Lower lobe of right lung (tissue), 2 donors: ENCODE results near the gene GAS7. TPM values are rescaled to one million over a fixed set of nuclear protein-coding genes. Genes with fewer than 3 reads are reported as not detected.
"Not testable (repeated sequence)": the region's sequence is repeated elsewhere in the genome, so short reads cannot be mapped to it uniquely, and the experiment has no call there.

Source experiments
- ATAC-seq, 2 donors: fragments of 200-7000 bp; cut with Tn5 transposase; one replicate each; pipeline ENCODE4 v1.9.1; 2020 to 2022; ENCODE audit warnings: mild to moderate bottlenecking in 2 of 2, moderate library complexity in 2 of 2
- DNase-seq: peaks from one replicate; pipeline ENCODE4 v3.0.0-alpha.2; 2020
- H3K27ac ChIP-seq: fragments of 200-600 bp; one replicate; pipeline ENCODE4 v1.8.0; 2022
- H3K27me3 ChIP-seq: fragments of 200-600 bp; one replicate; pipeline ENCODE4 v1.8.0; 2022; ENCODE audit warnings: low read depth
- H3K36me3 ChIP-seq: fragments of 200-600 bp; one replicate; pipeline ENCODE4 v1.8.0; 2022; ENCODE audit warnings: mild to moderate bottlenecking
- H3K4me1 ChIP-seq: fragments of 200-600 bp; one replicate; pipeline ENCODE4 v1.8.0; 2022
- H3K4me3 ChIP-seq: fragments of 200-600 bp; one replicate; pipeline ENCODE4 v1.8.0; 2022; ENCODE audit warnings: mild to moderate bottlenecking
- H3K9me3 ChIP-seq: fragments of 200-600 bp; one replicate; pipeline ENCODE4 v1.8.0; 2022
- intact Hi-C: fragments of 100-400 bp; cut with DNase I; formaldehyde crosslinking; loops from one replicate; pipeline ENCODE4 v1.11.0; 2022
- total RNA-seq: library from RNA; stranded (reverse); fragmentation: NEBNext Ultra II Directional; extraction: Animal tissue kit (Norgen Biotek cat#: 25700); gene quantifications from one replicate; pipeline ENCODE4 v1.2.1, GENCODE V29; 2021
- TF ChIP-seq, protein P1 (sequence below): fragments of 200-600 bp; IDR thresholded peaks from one replicate; pipeline ENCODE4 v1.8.0; 2022; ENCODE audit warnings: antibody characterized with exemption, mild to moderate bottlenecking
- donor health status: DM: no; HTN: yes; CAD: no; lungs with severe emphysema.

GAS7 gene
- total RNA-seq, 1 donor from 2014 or later, result 54.1 TPM

DNA sequence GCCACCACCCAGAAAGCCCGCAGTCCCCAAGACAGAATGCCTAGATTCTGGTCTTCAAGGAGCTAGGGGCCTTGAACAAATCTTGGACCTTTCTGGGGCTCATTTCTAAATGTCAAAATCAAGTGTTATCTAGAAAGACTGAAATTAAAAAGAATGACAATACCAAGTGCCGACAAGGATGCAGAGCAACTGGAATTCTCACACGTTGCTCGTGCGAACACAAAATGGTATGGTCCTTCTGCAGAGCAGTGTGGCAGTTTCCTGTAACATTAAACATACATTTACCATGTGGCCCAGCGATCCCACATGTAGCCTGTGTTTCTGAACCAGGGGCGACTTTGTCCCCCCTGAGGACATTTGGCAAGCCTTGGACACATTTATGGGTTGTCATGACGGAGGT is 137.9 kb downstream of the GAS7 start:
- ATAC-seq, result no peak
- H3K27ac ChIP-seq, result peak overlapping the region; percentile 18
- no peak for DNase-seq
- TF ChIP-seq, protein P1, sequence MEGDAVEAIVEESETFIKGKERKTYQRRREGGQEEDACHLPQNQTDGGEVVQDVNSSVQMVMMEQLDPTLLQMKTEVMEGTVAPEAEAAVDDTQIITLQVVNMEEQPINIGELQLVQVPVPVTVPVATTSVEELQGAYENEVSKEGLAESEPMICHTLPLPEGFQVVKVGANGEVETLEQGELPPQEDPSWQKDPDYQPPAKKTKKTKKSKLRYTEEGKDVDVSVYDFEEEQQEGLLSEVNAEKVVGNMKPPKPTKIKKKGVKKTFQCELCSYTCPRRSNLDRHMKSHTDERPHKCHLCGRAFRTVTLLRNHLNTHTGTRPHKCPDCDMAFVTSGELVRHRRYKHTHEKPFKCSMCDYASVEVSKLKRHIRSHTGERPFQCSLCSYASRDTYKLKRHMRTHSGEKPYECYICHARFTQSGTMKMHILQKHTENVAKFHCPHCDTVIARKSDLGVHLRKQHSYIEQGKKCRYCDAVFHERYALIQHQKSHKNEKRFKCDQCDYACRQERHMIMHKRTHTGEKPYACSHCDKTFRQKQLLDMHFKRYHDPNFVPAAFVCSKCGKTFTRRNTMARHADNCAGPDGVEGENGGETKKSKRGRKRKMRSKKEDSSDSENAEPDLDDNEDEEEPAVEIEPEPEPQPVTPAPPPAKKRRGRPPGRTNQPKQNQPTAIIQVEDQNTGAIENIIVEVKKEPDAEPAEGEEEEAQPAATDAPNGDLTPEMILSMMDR, result no peak
- peaks cover 24% of the 10 kb centered on the region for H3K4me1 ChIP-seq
- intact Hi-C loops, result no loop called here
- peaks cover 4% of the 10 kb centered on the region for H3K27me3 ChIP-seq
- H3K9me3 ChIP-seq, result peaks cover 4% of the 10 kb centered on the region
- no peak overlapping the region for H3K4me3 ChIP-seq
- no peaks in the 10 kb centered on the region for H3K36me3 ChIP-seq

- intact Hi-C loops, result no loop called here
- H3K4me1 ChIP-seq, result peaks cover 24% of the 10 kb centered on the region
- peaks cover 4% of the 10 kb centered on the region for H3K27me3 ChIP-seq
- peak in 1 of 2 donors; percentile 49 for ATAC-seq
- H3K36me3 ChIP-seq, result no peaks in the 10 kb centered on the region
- H3K9me3 ChIP-seq, result no peaks in the 10 kb centered on the region
- no peak overlapping the region for H3K27ac ChIP-seq
- TF ChIP-seq, protein P1, result no peak
- DNase-seq, result no peak
- H3K4me3 ChIP-seq, result no peak overlapping the region
Measured at GRCh38 chr17:10059684-10060211, 138.7 kb downstream of the GAS7 start.

- Histone ChIP-seq H3K4me3 (no peak overlapping the region), H3K27ac (no peak overlapping the region), H3K4me1 (peaks cover 24% of the 10 kb centered on the region), H3K27me3 (peaks cover 4% of the 10 kb centered on the region), H3K36me3 (no peaks in the 10 kb centered on the region), H3K9me3 (no peaks in the 10 kb centered on the region)
- DNase-seq (peak; percentile 69), ATAC-seq (peak in 1 of 2 donors; percentile 23)
- TF ChIP-seq, protein P1, result no peak
- intact Hi-C loops, result no loop called here
Measured at GRCh38 chr17:10058921-10059683, 139.3 kb downstream of the GAS7 start.

DNA sequence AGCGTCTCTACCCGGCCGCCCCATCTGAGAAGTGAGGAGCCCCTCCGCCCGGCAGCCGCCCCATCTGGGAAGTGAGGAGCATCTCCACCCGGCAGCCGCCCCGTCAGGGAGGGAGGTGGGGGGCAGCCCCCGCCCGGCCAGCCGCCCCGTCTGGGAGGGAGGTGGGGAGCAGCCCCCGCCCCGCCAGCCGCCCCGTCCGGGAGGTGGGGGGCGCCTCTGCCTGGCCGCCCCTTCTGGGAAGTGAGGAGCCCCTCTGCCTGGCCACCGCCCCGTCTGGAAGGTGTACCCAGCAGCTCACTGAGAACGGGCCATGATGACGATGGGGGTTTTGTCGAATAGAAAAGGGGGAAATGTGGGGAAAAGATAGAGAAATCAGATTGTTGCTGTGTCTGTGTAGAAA is 140.9 kb downstream of the GAS7 start:
- H3K36me3 ChIP-seq, ATAC-seq, DNase-seq, H3K4me3 ChIP-seq, intact Hi-C loops, H3K9me3 ChIP-seq, H3K27me3 ChIP-seq, H3K27ac ChIP-seq: not testable (repeated sequence)
- peaks cover 24% of the 10 kb centered on the region for H3K4me1 ChIP-seq

GRCh38 chr17:10055262-10055975 is 143.0 kb downstream of the GAS7 start:
- TF ChIP-seq, protein P1, result no peak
- Histone ChIP-seq H3K4me3 (no peak overlapping the region), H3K27ac (no peak overlapping the region), H3K4me1 (peaks cover 16% of the 10 kb centered on the region), H3K9me3 (no peaks in the 10 kb centered on the region), H3K36me3 (no peaks in the 10 kb centered on the region), H3K27me3 (no peaks in the 10 kb centered on the region)
- DNase-seq (no peak), ATAC-seq (no peak)
- intact Hi-C loops, result no loop called here
